Measurements from ENCODE around the gene FETUB.

DNA sequence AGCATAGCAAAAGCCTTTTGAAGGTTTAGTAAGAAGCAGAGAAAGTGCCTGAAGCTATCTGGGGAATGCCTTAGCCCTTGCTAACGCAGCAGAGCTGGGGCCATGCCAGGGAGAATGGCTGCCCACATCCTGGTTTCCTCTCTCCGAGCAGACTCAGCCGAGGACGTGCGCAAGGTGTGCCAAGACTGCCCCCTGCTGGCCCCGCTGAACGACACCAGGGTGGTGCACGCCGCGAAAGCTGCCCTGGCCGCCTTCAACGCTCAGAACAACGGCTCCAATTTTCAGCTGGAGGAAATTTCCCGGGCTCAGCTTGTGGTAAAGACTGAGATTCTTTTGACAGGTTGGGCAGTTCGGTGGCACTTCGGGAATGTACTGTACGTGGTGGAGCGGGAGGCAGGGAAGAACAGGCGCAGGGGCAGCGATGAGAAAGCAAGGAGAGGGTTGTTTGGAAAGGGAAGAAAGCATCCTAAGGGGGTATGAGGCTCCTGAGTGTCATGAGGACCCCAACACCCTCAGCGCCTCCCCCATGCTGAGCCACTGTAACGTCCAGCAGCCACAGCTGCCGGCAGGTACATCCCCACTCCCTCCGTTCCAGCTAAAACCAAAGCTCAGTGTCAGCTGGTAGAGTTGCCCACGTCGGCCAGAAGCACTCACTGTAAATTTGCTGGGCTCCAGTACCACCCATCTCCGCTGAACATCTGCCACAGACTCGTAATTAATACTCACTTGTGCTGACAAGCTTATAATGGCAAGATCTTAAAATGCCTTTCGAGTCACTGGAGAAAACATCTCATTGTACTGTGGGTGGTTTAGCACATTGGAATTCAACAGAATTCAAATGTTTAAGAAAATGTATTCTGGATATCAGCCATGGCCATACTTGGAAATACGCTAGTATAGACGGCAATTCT lies 22.9 kb upstream of the FETUB start:
- TF ChIP-seq, protein P1, sequence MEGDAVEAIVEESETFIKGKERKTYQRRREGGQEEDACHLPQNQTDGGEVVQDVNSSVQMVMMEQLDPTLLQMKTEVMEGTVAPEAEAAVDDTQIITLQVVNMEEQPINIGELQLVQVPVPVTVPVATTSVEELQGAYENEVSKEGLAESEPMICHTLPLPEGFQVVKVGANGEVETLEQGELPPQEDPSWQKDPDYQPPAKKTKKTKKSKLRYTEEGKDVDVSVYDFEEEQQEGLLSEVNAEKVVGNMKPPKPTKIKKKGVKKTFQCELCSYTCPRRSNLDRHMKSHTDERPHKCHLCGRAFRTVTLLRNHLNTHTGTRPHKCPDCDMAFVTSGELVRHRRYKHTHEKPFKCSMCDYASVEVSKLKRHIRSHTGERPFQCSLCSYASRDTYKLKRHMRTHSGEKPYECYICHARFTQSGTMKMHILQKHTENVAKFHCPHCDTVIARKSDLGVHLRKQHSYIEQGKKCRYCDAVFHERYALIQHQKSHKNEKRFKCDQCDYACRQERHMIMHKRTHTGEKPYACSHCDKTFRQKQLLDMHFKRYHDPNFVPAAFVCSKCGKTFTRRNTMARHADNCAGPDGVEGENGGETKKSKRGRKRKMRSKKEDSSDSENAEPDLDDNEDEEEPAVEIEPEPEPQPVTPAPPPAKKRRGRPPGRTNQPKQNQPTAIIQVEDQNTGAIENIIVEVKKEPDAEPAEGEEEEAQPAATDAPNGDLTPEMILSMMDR (conservative IDR thresholded peaks at IDR 0.05; ENCODE audit: low read depth, low read length) = peak; percentile 96
- no peak for TF ChIP-seq EZH2 (IDR thresholded peaks at IDR 0.05; ENCODE audit: low read length, unreplicated experiment)

Measured in PC-3 (cell line).